HG02840 (cell line): ENCODE results near the gene PRDM4.
A peak's percentile ranks its signal among the peaks of the same experiment; 100 is the strongest.
"Not testable (repeated sequence)": the region's sequence is repeated elsewhere in the genome, so short reads cannot be mapped to it uniquely, and the experiment has no call there.

ENCODE experiments used
- ATAC-seq: cut with Tn5 transposase; IDR thresholded peaks from one replicate; pipeline ENCODE4 v1.9.1; 2021; ENCODE audit warnings: mild to moderate bottlenecking, moderate library complexity, moderate number of reproducible peaks; ENCODE audit not compliant: unreplicated experiment, low FRiP score

The PRDM4 gene

DNA sequence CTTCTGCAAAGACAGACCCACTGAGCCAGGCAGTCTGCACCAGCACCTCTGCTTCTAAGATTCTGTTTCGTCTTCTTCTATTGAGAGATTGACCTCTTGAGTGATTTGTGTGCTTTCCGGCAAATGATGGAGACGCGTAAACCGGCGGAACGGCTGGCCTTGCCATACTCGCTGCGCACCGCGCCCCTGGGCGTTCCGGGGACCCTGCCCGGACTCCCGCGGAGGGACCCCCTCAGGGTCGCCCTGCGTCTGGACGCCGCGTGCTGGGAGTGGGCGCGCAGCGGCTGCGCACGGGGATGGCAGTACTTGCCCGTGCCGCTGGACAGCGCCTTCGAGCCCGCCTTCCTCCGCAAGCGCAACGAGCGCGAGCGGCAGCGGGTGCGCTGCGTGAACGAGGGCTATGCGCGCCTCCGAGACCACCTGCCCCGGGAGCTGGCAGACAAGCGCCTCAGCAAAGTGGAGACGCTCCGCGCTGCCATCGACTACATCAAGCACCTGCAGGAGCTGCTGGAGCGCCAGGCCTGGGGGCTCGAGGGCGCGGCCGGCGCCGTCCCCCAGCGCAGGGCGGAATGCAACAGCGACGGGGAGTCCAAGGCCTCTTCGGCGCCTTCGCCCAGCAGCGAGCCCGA, 14.3 kb upstream of the PRDM4 start:
- ATAC-seq, result no peak

DNA sequence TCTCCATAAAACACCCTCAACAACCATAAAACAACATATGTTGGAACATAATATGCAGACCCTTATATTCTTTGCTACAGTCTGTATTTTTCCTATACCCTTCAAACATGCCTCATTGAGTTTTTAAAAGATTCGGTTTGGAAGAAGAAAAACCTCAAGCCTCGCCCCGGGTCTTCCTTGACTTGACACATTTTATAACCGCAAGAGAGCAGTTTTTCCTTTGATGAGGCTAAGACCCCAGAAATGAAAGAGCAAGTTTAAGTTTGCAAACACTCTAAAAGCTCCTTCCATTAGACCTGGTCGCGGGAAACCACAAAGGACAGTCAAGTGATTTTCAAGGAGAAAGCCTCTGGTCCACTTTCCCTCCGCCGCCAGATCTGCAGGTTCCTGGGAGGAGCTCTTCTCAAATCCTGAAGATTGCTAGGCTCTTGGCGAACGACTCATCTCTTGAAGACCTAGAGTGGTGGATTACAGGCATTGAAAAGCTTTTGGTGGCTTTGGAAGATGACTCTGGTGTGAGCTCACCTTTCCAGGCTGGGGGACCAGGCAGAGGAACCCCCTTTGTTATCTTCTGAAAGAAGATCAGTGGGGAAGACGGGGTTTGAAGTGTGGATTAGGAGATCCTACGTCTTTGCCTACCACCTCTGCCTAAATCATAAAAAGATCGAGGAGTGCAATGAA, 13.6 kb upstream of the PRDM4 start, which contains the start of gene ASCL4:
Gene ASCL4 (plus strand): TSS at position 356 of the 681 bp plus-strand sequence. CDS start 515 bp downstream, outside the sequence.
- no peak for ATAC-seq

- no peak for ATAC-seq
Observed at GRCh38 chr12:107767466-107767865, 6.5 kb upstream of the PRDM4 start.

DNA sequence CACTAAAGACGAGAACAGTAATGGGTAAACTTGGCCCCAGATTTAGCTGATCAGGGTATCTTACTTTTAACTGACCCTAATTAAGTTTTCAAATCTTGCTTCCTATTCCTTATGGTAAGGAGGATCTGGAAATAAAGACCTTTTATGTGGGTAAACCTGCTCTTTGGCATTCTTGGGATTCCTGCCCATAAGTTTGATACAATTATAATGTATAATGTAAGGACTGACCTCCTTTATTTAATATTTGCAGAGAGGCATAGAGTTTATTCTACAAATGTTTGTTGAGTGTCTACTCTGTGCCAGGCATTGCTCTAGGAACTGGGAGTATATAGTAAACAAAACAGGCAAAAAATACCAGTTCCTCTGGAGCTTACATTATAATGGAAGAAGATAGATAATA, 4.4 kb upstream of the PRDM4 start:
- no peak for ATAC-seq

GRCh38 chr12:107764626-107765025, 3.7 kb upstream of the PRDM4 start:
- no peak for ATAC-seq

DNA sequence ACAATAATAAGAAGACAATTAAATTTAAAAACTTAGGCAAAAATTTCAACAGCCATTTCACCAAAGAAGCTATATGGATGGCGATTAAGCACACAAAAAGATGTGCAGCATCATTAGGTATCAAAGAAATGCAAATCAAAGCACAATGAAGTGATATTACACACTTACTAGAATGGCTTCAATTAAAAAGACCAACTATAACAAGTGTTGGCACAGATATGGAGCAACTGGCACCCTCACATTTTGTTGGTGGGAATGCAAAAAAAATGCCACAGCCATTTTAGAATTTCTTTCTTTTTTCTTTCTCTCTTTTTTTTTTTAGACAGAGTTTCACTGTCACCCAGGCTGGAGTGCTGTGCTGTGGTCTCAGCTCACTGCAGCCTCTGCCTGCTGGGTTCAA, 1.9 kb upstream of the PRDM4 start:
- ATAC-seq, result no peak

- ATAC-seq, result no peak
Observed at GRCh38 chr12:107761502-107761904, 566 bp upstream of the PRDM4 start.

GRCh38 chr12:107760207-107760808, 629 bp downstream of the PRDM4 start:
- ATAC-seq, result peak; percentile 17

GRCh38 chr12:107759410-107759809, 1.5 kb downstream of the PRDM4 start:
- ATAC-seq, result no peak

- ATAC-seq, result no peak
Observed at GRCh38 chr12:107749083-107749482, 11.9 kb downstream of the PRDM4 start.

DNA sequence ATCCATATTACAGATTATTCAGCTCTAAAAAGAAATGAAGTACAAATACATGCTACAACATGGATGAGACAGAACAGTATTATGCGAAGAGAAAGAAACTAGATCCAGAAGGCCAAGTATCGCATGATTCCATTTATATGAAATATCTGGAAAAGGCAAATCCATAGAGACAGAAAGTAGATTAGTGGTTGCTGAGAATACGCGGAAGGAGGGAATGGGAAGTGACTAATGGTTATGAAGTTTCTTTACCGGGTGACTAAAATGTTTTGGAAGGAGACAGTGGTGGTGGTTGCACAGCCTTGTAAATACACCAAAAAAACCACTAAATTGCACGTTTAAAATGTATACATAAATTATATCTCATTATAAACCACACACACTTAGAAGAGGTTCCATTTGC, 12.5 kb downstream of the PRDM4 start:
- ATAC-seq, result no peak

DNA sequence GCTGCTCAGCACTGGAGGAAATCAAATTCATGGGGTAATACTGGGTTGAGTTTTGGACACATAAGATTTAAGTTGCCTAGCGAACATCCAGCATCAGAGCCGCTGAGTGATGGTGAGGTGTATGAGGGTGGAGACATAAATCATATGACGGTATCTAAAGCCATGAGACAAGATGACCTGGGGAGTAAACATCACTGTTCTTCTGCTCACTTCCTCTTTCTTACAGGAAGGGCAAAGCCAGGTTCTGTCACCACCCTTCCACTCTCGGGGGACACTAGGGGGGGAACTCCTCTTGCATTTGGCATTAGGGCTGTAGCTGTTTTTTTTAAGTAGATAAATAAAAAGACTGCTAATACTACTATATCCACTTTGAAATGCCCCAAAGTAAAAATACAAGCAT, 24.0 kb downstream of the PRDM4 start:
- ATAC-seq, result peak; percentile 85

DNA sequence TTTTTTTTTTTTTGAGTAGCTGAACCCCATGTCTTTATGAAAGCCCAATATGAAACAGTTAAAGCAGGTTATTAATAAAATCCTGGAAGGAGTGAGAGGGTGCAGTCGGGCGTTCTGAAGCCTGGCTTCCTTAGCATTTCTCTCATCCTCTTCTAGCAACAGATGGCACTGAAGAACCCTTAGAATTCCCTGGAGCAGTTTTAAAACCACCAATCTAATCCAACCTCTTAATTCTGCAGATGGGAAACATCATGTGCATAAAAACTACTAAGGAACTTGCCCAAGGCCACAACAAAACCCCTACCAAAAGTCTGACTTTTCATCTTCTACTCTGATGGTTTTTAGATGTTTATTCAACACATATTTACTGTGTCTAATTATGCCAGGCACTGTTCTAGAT, 25.2 kb downstream of the PRDM4 start:
- ATAC-seq, result no peak

- ATAC-seq, result no peak
Observed at GRCh38 chr12:107734139-107734538, 26.8 kb downstream of the PRDM4 start.

- no peak for ATAC-seq
Observed at GRCh38 chr12:107732365-107732764, 28.6 kb downstream of the PRDM4 start.

GRCh38 chr12:107731366-107731765, 29.6 kb downstream of the PRDM4 start:
- ATAC-seq, result no peak

GRCh38 chr12:107730618-107731341, 30.2 kb downstream of the PRDM4 start:
- ATAC-seq, result no peak

GRCh38 chr12:107727742-107728141, 33.2 kb downstream of the PRDM4 start:
- ATAC-seq, result not testable (repeated sequence)

GRCh38 chr12:107727327-107727726, 33.6 kb downstream of the PRDM4 start:
- ATAC-seq, result not testable (repeated sequence)

- no peak for ATAC-seq
Observed at GRCh38 chr12:107718606-107719005, 42.3 kb downstream of the PRDM4 start.

DNA sequence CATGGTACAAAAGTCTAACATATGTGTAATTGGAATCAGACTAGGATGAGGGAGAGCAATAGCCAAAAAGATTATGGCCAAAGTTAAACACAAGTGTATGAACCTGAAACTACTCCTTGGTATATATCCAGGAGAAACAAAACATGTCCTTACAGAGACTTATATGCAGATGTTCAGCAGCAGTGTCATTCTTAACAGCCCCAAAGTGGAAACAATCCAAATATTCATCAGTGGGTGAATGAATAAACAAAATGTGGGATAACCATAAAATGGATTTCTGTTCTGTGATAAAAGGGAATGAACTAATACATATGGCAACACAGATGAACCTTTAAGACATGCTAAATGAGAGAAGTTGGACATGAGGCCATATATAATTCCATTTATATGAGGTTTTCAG, 45.2 kb downstream of the PRDM4 start:
- ATAC-seq, result no peak
